ENCODE results near the gene PRKCE. TPM values are rescaled to one million over a fixed set of nuclear protein-coding genes. Genes with fewer than 3 reads are reported as not detected.

Gene PRKCE
- total RNA-seq, 1 experiment from 2014 or later: 14.8 TPM

DNA sequence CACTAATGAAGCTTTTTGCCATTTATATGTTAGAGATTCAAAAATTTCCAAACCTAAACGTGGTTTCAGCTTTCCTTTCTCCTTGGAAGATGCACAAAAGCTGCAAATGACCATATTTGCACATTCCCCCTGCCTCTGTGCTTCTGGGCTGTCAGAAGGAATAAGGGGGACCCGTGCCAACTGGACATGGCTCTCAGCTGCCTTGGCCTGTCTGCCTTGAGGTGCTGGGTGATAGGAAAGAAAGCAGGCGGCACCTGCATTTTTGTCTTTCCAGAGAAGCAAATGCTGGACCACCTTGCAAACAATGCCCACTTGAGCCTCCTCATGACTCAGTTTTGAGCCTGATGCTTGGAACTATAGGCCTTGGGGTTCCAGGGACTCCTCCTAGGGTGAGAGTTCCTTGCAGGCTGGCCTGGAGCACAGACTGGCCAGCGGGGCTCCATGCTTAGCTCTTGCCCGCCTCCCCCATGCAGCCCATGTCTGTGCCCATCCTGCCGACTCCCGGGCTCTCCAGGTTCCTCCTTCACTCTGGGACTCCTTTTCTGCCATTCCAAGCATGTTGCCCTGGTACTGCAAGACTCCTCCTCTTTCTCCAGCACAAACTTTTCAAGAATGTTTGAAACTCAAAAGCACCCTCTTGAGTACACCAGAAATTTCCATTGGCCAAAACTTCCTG lies 536.7 kb downstream of the PRKCE start:
- no peaks in the 10 kb centered on the region for H4K20me1 ChIP-seq (ENCODE audit: insufficient read depth)
- no peaks in the 10 kb centered on the region for H3K9me3 ChIP-seq (ENCODE audit: control insufficient read depth in 1 of 2, insufficient read depth in 1 of 2, low read depth in 1 of 2, low read length in 2 of 2)
- no peaks in the 10 kb centered on the region for H3K27me3 ChIP-seq (ENCODE audit: insufficient read depth, low read length)
- no peak overlapping the region for H3K9ac ChIP-seq (ENCODE audit: low read length)
- intact Hi-C loops (cut with micrococcal nuclease): no loop called here
- DNase-seq (ENCODE audit: low read depth, low spot score) (no peak), ATAC-seq (no peak)
- ChIA-PET RAD21 (ENCODE audit: low non-redundant PET in 1 of 2, low total read pairs in 2 of 2, uncharacterized antibody in 2 of 2, unreplicated experiment in 2 of 2) (no interaction called here), POLR2A (no interaction called here), CTCF (no interaction called here)
- BruUV-seq (replicated peaks): no TSS peak
- no peaks in the 10 kb centered on the region for H3K36me3 ChIP-seq (ENCODE audit: control insufficient read depth in 1 of 2, insufficient read depth in 2 of 2, low read length in 2 of 2)
- no peak for TF ChIP-seq POLR2AphosphoS5 (IDR thresholded peaks at IDR 0.05; ENCODE audit: low read depth, low read length)
- no peak for TF ChIP-seq ELF1 (IDR thresholded peaks at IDR 0.05; ENCODE audit: borderline replicate concordance, low read depth)
- no peak overlapping the region for H3K27ac ChIP-seq (ENCODE audit: low read depth, low read length)
- no peaks in the 10 kb centered on the region for H3K4me1 ChIP-seq (ENCODE audit: control insufficient read depth in 1 of 2, insufficient read depth in 2 of 2, low read length in 2 of 2)
- no peaks in the 10 kb centered on the region for H3K9me2 ChIP-seq (ENCODE audit: insufficient read depth)
- H3K4me3 ChIP-seq (replicated peaks in 1 of 2; ENCODE audit: low read depth in 1 of 2, low read length in 2 of 2): no peak overlapping the region
- H3K79me2 ChIP-seq (ENCODE audit: insufficient read depth, low read length): no peaks in the 10 kb centered on the region
- H3K4me2 ChIP-seq (ENCODE audit: low read length): no peak overlapping the region
- no peak overlapping the region for H2AFZ ChIP-seq (ENCODE audit: low read depth, low read length, poor library complexity, severe bottlenecking)

DNA sequence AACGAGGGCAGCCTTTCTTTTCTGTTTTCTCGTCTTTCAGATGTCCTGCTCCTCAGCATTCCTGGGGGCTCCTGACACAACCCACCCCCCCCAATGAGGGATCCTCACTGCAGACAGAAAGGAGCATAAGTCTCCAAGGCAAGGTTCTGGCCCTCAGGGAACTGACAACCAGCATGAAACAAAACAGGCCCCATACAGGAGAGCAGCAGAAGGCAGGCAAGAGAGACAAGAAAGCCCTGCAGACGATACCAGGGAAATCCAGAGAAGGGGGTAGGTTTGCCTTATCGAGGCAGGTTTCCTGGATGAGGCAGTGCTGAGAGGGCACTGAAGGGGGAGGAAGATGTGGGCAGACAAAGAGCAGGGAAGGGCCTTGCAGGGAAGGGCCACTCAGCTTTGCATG lies 541.9 kb downstream of the PRKCE start:
- Histone ChIP-seq H3K4me2 (ENCODE audit: low read length) (no peak overlapping the region), H3K27me3 (ENCODE audit: insufficient read depth, low read length) (no peaks in the 10 kb centered on the region), H3K9me3 (ENCODE audit: control insufficient read depth in 1 of 2, insufficient read depth in 1 of 2, low read depth in 1 of 2, low read length in 2 of 2) (no peaks in the 10 kb centered on the region), H2AFZ (ENCODE audit: low read depth, low read length, poor library complexity, severe bottlenecking) (no peak overlapping the region), H3K9me2 (ENCODE audit: insufficient read depth) (no peaks in the 10 kb centered on the region), H3K36me3 (ENCODE audit: control insufficient read depth in 1 of 2, insufficient read depth in 2 of 2, low read length in 2 of 2) (no peaks in the 10 kb centered on the region), H3K27ac (ENCODE audit: low read depth, low read length) (no peak overlapping the region), H3K4me3 (replicated peaks in 1 of 2; ENCODE audit: low read depth in 1 of 2, low read length in 2 of 2) (no peak overlapping the region), H3K4me1 (ENCODE audit: control insufficient read depth in 1 of 2, insufficient read depth in 2 of 2, low read length in 2 of 2) (no peaks in the 10 kb centered on the region), H3K79me2 (ENCODE audit: insufficient read depth, low read length) (no peaks in the 10 kb centered on the region), H4K20me1 (ENCODE audit: insufficient read depth) (no peaks in the 10 kb centered on the region), H3K9ac (ENCODE audit: low read length) (no peak overlapping the region)
- BruUV-seq (replicated peaks): no TSS peak
- CTCF ChIA-PET: no interaction called here
- DNase-seq (ENCODE audit: low read depth, low spot score): no peak
- intact Hi-C loops (cut with micrococcal nuclease): no loop called here
- TF ChIP-seq SP1 (IDR thresholded peaks at IDR 0.05; ENCODE audit: low read depth): no peak
- TF ChIP-seq RAD21 (IDR thresholded peaks at IDR 0.05; ENCODE audit: low read depth): no peak
- TF ChIP-seq POLR2AphosphoS5 (IDR thresholded peaks at IDR 0.05; ENCODE audit: low read depth, low read length): no peak
- TF ChIP-seq ZFX (IDR thresholded peaks at IDR 0.05): no peak
- TF ChIP-seq ELF1 (IDR thresholded peaks at IDR 0.05; ENCODE audit: borderline replicate concordance, low read depth): no peak
- TF ChIP-seq YY1 (IDR thresholded peaks at IDR 0.05; ENCODE audit: extremely low read depth, insufficient replicate concordance, low read depth, low read length): no peak
- no peak for TF ChIP-seq ZNF274 (IDR thresholded peaks at IDR 0.05; ENCODE audit: low read depth, low read length)
- TF ChIP-seq CBX3 (IDR thresholded peaks at IDR 0.05; ENCODE audit: low read depth): no peak
- TF ChIP-seq REST (IDR thresholded peaks at IDR 0.05; ENCODE audit: low read depth): no peak
- TF ChIP-seq ZBTB33 (IDR thresholded peaks at IDR 0.05; ENCODE audit: extremely low read depth, insufficient replicate concordance, low read length): no peak
- TF ChIP-seq MAX (IDR thresholded peaks at IDR 0.05): no peak
- no peak for TF ChIP-seq FOSL1 (IDR thresholded peaks at IDR 0.05; ENCODE audit: low read depth)
- no peak for TF ChIP-seq SRF (IDR thresholded peaks at IDR 0.05; ENCODE audit: low read depth)
- no peak for TF ChIP-seq EZH2 (IDR thresholded peaks at IDR 0.05)
- TF ChIP-seq POLR2A (IDR thresholded peaks at IDR 0.05; ENCODE audit: borderline replicate concordance, extremely low read depth, insufficient read depth, insufficient read length): no peak
- RAD21 ChIA-PET (ENCODE audit: low non-redundant PET in 1 of 2, low total read pairs in 2 of 2, uncharacterized antibody in 2 of 2, unreplicated experiment in 2 of 2): no interaction called here
- POLR2A ChIA-PET: no interaction called here
- ATAC-seq: no peak
